ENCODE data around the gene EIF5AL1.

Gene EIF5AL1

GRCh38 chr10:79561257-79561656, 48.9 kb downstream of the EIF5AL1 start:
- DNase-seq: no peak

- DNase-seq: no peak
These were observed 49.9 kb downstream of the EIF5AL1 start for GRCh38 chr10:79562135-79562756.

- DNase-seq: no peak
These were observed 51.1 kb downstream of the EIF5AL1 start for GRCh38 chr10:79563426-79563825.
